Gastroesophageal sphincter (tissue), 4 donors: ENCODE measurements around the gene NDUFB2. TPM values are rescaled to one million over a fixed set of nuclear protein-coding genes. Genes with fewer than 3 reads are reported as not detected.

Source experiments
- ATAC-seq: fragments of 150-250 bp; one replicate; pipeline ENCODE4 v1.9.1; 2016; ENCODE audit warnings: mild to moderate bottlenecking, moderate library complexity
- H3K27ac ChIP-seq, 4 donors: fragments of 200-600 bp; sonication (generic) in 3 of 4; 1 replicate in 3 of 4; 2 replicates in 1 of 4; pipeline ENCODE4 v1.5.1; 2016 to 2019
- H3K27me3 ChIP-seq: fragments of 200-600 bp; sonication (generic); one replicate; pipeline ENCODE4 v1.5.1; 2019
- H3K36me3 ChIP-seq, 2 donors: fragments of 200-600 bp; sonication (generic); one replicate each; pipeline ENCODE4 v1.5.1; 2019; ENCODE audit warnings: control low read depth in 1 of 2
- H3K4me1 ChIP-seq, 3 donors: fragments of 200-600 bp; sonication (generic); 1 replicate in 2 of 3; 2 replicates in 1 of 3; pipeline ENCODE4 v1.5.1; 2016 to 2019; ENCODE audit warnings: control low read depth in 2 of 3
- H3K4me3 ChIP-seq, 2 donors: fragments of 200-600 bp; sonication (generic); one replicate each; pipeline ENCODE4 v1.5.1; 2019; ENCODE audit warnings: mild to moderate bottlenecking in 1 of 2, moderate library complexity in 1 of 2
- H3K9me3 ChIP-seq, 3 donors: fragments of 200-600 bp; sonication (generic); one replicate each; pipeline ENCODE4 v1.5.1; 2017 to 2019; ENCODE audit warnings: control low read depth in 2 of 3
- EP300 ChIP-seq: sonication (generic); formaldehyde crosslinking; IDR thresholded peaks from one replicate; pipeline ENCODE4 v1.6.1; 2017; ENCODE audit warnings: antibody characterized with exemption, mild to moderate bottlenecking
- POLR2A ChIP-seq, 2 donors: fragments of 450-650 bp; IDR thresholded peaks; one replicate each; pipeline ENCODE4 v1.6.1; 2017; ENCODE audit warnings: antibody characterized with exemption in 2 of 2, mild to moderate bottlenecking in 2 of 2, moderate library complexity in 1 of 2
- POLR2AphosphoS5 ChIP-seq: sonication (generic); formaldehyde crosslinking; IDR thresholded peaks from one replicate; pipeline ENCODE4 v1.6.1; 2017; ENCODE audit warnings: antibody characterized with exemption
- WGBS, 2 donors: methylation state at CpG; one replicate each; pipeline ENCODE4 v1.1.5; 2018; ENCODE audit warnings: low coverage in 1 of 2; 5-methylcytosine and 5-hydroxymethylcytosine counted together
- total RNA-seq, 4 donors: library from RNA; depleted of rRNA; stranded (reverse); fragments of >200 nt; gene quantifications; one replicate each; pipeline ENCODE4 v1.1.0, GENCODE V29; 2016
- TF ChIP-seq, protein P1 (sequence below), 4 experiments: fragments of 200-600 bp in 2 of 4; fragments of 450-650 bp in 2 of 4; sonication (generic) in 1 of 4; IDR thresholded peaks; one replicate each; pipeline ENCODE4 v1.5.1; 2017 to 2019; ENCODE audit warnings: antibody characterized with exemption in 4 of 4, mild to moderate bottlenecking in 2 of 4, moderate library complexity in 2 of 4

Gene NDUFB2
- total RNA-seq, 4 donors from 2014 or later: 187 to 472 (median 345) TPM

DNA sequence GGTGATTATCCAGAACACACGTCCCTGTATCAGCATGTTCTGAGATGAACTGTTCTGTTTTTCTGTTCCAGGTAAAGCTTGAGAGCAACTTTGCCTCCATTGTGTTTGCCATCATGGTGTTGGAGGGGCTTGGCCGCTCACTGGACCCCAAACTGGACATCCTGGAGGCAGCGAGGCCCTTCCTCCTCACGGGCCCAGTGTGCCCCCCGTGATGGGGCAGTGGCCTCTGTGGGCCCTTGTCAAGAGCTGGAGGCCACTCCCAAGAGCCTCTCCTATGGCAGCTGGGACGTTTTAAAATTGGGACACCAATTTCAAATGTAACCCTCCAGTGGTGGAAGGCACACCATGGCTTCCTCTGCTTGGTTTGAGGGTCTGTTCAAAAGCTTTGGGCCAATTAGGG is 1.9 kb upstream of the NDUFB2 start:
- 83% methylated on average over 2 of the region's 6 CpGs; no CpG with 5 or more reads in 1 of the 2 donors for WGBS, 2 donors
- Histone ChIP-seq H3K4me3 (no peak overlapping the region), H3K9me3 (no peaks in the 10 kb centered on the region), H3K36me3 (peaks cover 0 to 52% of the 10 kb centered on the region in 2 donors), H3K27me3 (no peaks in the 10 kb centered on the region), H3K4me1 (peaks cover 0 to 31% (median 21%) of the 10 kb centered on the region in 3 donors), H3K27ac (no peak overlapping the region)
- ATAC-seq: no peak
- TF ChIP-seq, protein P1, sequence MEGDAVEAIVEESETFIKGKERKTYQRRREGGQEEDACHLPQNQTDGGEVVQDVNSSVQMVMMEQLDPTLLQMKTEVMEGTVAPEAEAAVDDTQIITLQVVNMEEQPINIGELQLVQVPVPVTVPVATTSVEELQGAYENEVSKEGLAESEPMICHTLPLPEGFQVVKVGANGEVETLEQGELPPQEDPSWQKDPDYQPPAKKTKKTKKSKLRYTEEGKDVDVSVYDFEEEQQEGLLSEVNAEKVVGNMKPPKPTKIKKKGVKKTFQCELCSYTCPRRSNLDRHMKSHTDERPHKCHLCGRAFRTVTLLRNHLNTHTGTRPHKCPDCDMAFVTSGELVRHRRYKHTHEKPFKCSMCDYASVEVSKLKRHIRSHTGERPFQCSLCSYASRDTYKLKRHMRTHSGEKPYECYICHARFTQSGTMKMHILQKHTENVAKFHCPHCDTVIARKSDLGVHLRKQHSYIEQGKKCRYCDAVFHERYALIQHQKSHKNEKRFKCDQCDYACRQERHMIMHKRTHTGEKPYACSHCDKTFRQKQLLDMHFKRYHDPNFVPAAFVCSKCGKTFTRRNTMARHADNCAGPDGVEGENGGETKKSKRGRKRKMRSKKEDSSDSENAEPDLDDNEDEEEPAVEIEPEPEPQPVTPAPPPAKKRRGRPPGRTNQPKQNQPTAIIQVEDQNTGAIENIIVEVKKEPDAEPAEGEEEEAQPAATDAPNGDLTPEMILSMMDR (IDR thresholded peaks at IDR 0.05): no peak
- TF ChIP-seq EP300: no peak

DNA sequence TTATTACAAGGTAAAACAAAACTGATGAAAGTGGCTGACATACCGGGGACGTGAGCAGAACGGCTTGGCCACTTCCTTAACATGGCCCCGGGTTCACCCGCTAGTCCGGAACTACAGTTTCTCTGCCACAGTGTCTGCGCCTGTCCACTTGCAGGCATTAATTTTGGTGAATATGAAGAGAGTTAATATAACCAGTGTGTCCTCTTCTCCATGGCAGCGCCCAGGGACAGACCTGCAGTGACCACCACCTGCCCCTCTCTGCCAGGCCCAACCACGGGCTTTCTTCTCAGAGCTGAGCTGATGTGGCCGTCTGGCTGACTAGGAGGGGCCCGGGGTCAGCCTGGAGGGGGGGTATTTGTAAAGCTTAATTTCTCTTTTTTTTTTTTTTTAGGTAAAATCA is 1.1 kb upstream of the NDUFB2 start:
- WGBS, 2 donors: 86% methylated on average over 11 of the region's 11 CpGs; no CpG with 5 or more reads in 1 of the 2 donors
- TF ChIP-seq POLR2AphosphoS5 (no peak), POLR2A (IDR thresholded peaks at IDR 0.05) (no peak), EP300 (no peak)
- TF ChIP-seq, protein P1 (IDR thresholded peaks at IDR 0.05): no peak
- peak overlapping the region in 3 of 4 donors; percentile 95 to 98 (median 96) for H3K27ac ChIP-seq

DNA sequence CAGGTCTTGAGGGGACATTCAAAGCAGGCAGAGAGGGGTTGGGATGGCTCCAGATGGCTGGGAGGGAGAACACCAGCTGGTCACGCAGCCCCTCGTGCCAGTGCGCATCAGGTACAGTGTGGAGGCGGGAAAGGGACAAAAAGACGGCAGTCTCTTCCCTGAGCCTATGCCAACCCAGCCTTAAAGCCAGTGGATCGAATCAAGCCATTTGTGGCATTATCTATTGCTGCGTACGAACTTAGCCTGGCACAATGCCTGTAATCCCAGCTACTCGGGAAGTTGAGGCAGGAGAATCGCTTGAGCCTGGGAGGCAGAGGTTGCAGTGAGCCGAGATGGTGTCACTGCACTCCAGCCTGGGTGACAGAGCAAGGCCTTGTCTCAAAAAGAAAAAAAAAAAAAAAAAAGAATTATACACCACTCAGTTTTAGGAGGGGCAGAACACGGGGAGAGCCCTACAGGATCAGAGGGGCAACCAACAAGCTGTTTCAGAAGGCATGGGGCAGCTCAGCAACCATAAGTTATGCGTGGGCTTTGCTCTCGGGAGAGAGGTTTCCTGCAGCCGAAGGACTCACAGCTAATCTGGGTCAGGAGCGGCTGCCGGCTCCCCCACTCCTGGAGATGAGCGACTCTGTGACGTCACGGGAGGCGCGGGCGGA is 356 bp upstream of the NDUFB2 start:
- no peaks in the 10 kb centered on the region for H3K9me3 ChIP-seq
- H3K27me3 ChIP-seq: no peaks in the 10 kb centered on the region
- 11 to 17% methylated on average over 6 to 15 of the region's 23 CpGs for WGBS, 2 donors
- peak overlapping the region; percentile 78 to 98 (median 96) for H3K27ac ChIP-seq
- peaks cover 0 to 31% (median 21%) of the 10 kb centered on the region in 3 donors for H3K4me1 ChIP-seq
- peak overlapping the region; percentile 67 to 92 for H3K4me3 ChIP-seq
- H3K36me3 ChIP-seq: peaks cover 0 to 37% of the 10 kb centered on the region in 2 donors
- TF ChIP-seq, protein P1 (IDR thresholded peaks at IDR 0.05): no peak
- TF ChIP-seq POLR2A (IDR thresholded peaks at IDR 0.05): no peak
- TF ChIP-seq EP300: no peak
- no peak for TF ChIP-seq POLR2AphosphoS5
- ATAC-seq: no peak

More for the DNA sequence above, 1.1 kb upstream of the NDUFB2 start:
- H3K4me1 ChIP-seq: peaks cover 0 to 31% (median 21%) of the 10 kb centered on the region in 3 donors
- peaks cover 0 to 44% of the 10 kb centered on the region in 2 donors for H3K36me3 ChIP-seq
- H3K27me3 ChIP-seq: no peaks in the 10 kb centered on the region
- ATAC-seq: no peak
- H3K4me3 ChIP-seq: no peak overlapping the region
- H3K9me3 ChIP-seq: no peaks in the 10 kb centered on the region

DNA sequence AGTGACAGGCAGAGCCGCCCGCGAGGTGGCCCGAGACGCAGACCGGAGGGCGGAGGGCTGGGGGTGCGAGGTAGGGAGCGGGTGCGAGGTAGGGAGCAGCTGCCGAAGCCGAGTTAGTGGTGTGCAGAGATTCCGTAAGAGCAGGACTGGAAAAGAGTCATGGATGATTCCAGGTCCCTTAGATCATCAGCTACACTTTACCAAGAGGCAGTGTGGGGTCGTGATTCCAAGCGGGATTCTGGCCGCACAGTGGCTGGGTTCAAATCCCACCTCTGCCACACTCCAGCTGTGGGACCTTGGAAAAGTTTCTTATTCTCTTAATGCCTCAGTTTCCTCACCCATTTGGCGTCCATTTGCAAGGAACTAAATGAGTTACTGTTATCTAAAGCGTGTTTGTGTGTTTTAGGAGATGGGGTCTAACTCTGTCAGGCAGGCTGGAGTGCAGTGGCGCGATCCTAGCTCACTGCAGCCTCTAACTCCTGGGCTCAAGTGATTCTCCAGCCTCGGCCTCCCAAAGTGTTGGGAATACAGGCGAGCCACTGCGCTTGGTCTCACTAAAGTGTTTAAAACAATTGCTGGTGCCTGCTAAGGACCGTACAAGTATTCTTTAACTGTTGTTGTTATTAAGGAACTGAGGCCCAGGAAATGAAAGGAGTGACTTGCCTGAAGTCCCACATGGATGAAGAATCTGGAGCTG is 1.1 kb downstream of the NDUFB2 start:
- 7 to 13% methylated on average over 18 of the region's 24 CpGs for WGBS, 2 donors
- Histone ChIP-seq H3K9me3 (no peaks in the 10 kb centered on the region), H3K27ac (peak overlapping the region; percentile 78 to 98 (median 96)), H3K36me3 (peaks cover 0 to 22% of the 10 kb centered on the region in 2 donors), H3K27me3 (no peaks in the 10 kb centered on the region), H3K4me1 (peaks cover 0 to 31% (median 21%) of the 10 kb centered on the region in 3 donors), H3K4me3 (peak overlapping the region; percentile 67 to 92)
- TF ChIP-seq EP300: no peak
- TF ChIP-seq POLR2AphosphoS5: no peak
- TF ChIP-seq POLR2A (IDR thresholded peaks at IDR 0.05): no peak
- no peak for ATAC-seq

DNA sequence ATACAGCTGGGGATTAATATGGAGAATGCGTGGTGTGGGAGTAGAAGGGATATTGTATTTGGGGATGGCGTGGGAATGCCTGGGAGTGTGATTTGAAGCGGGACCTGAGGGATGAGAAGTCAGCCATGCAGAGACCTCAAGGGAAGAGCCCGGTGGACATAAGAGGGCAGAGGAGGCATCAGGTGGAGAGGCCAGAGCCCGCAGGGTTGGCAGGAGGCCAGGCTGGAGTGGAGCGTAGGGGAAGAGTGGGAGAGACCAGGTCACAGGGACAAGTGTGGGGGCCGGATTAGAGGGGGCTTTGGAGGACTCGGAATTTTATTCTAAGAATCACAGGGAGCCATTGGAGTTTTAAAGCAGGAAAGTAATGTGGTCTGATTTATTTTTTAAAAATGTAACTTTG is 2.0 kb downstream of the NDUFB2 start:
- Histone ChIP-seq H3K9me3 (no peaks in the 10 kb centered on the region), H3K27me3 (no peaks in the 10 kb centered on the region), H3K4me1 (peaks cover 0 to 31% (median 21%) of the 10 kb centered on the region in 3 donors), H3K36me3 (peaks cover 0 to 21% of the 10 kb centered on the region in 2 donors), H3K27ac (no peak overlapping the region), H3K4me3 (no peak overlapping the region)
- TF ChIP-seq POLR2AphosphoS5 (no peak), POLR2A (IDR thresholded peaks at IDR 0.05) (no peak), EP300 (no peak)
- TF ChIP-seq, protein P1 (IDR thresholded peaks at IDR 0.05): no peak
- ATAC-seq: no peak
- WGBS, 2 donors: 72 to 75% methylated on average over 6 to 8 of the region's 8 CpGs
